SK-N-SH (cell line): ENCODE measurements around the gene NARS2. TPM values are rescaled to one million over a fixed set of nuclear protein-coding genes. Genes with fewer than 3 reads are reported as not detected.

Experiments
- CTCF ChIA-PET: fragments of 300-600, 350-600 bp; formaldehyde crosslinking; extraction: SDS; loops from one replicate; lab custom pipeline; 2021; lab: Yijun Ruan, JAX
- POLR2A ChIA-PET: fragments of 350-600 bp; sonication (Branson Sonifier 250); formaldehyde crosslinking; extraction: SDS; loops from one replicate; lab custom pipeline; 2020; ENCODE audit warnings: antibody characterized with exemption, inconsistent platforms; lab: Yijun Ruan, JAX
- DNase-seq: peaks from one replicate; pipeline ENCODE4 v3.0.0; 2012
- H2AFZ ChIP-seq: fragments of 200-600 bp; sonication (generic); 2 replicates; pipeline ENCODE4 v1.8.1; 2016; ENCODE audit warnings: antibody characterized with exemption, mild to moderate bottlenecking, low read depth
- H3F3A ChIP-seq: fragments of 200-600 bp; sonication (generic); replicated peaks from 2 replicates; pipeline ENCODE3; 2016; ENCODE audit warnings: antibody characterized with exemption, mild to moderate bottlenecking; ENCODE audit not compliant: insufficient read depth
- H3K27ac ChIP-seq, 2 experiments: fragments of 200-500 bp in 1 of 2; fragments of 200-600 bp in 1 of 2; sonication (Bioruptor generic) in 1 of 2; sonication (generic), shearing (Covaris generic) in 1 of 2; 2 replicates each; pipeline versions ENCODE4 v1.5.1 to v1.6.1; 2014 to 2016; ENCODE audit warnings: low read depth in 2 of 2, inconsistent platforms in 1 of 2, low read length in 1 of 2, mild to moderate bottlenecking in 1 of 2, mixed read lengths in 1 of 2
- H3K27me3 ChIP-seq: fragments of 200-600 bp; sonication (generic), shearing (Covaris generic); 2 replicates; pipeline ENCODE4 v1.6.1; 2016; ENCODE audit warnings: mixed run types; ENCODE audit not compliant: insufficient read depth
- H3K36me3 ChIP-seq, 2 experiments: fragments of 200-500 bp in 1 of 2; fragments of 200-600 bp in 1 of 2; sonication (Bioruptor generic) in 1 of 2; sonication (generic) in 1 of 2; replicated peaks in 1 of 2; 2 replicates each; pipeline versions ENCODE3 to v1.5.1; 2014 to 2016; ENCODE audit warnings: low read length in 1 of 2, mild to moderate bottlenecking in 1 of 2; ENCODE audit not compliant: insufficient read depth in 2 of 2, control insufficient read depth in 1 of 2
- H3K4me1 ChIP-seq, 2 experiments: fragments of 200-500 bp in 1 of 2; fragments of 200-600 bp in 1 of 2; sonication (Bioruptor generic) in 1 of 2; sonication (generic), shearing (Covaris generic) in 1 of 2; 2 replicates each; pipeline versions ENCODE4 v1.5.1 to v1.6.1; 2014 to 2016; ENCODE audit warnings: low read depth in 1 of 2, low read length in 1 of 2, mixed run types in 1 of 2; ENCODE audit not compliant: insufficient read depth in 2 of 2, control insufficient read depth in 1 of 2
- H3K4me2 ChIP-seq: fragments of 200-600 bp; sonication (generic), shearing (Covaris generic); 2 replicates; pipeline ENCODE4 v1.6.1; 2017; ENCODE audit warnings: mixed run types
- H3K4me3 ChIP-seq, 2 experiments: fragments of 200-500 bp in 1 of 2; fragments of 200-600 bp in 1 of 2; sonication (Bioruptor generic) in 1 of 2; sonication (generic), shearing (Covaris generic) in 1 of 2; 2 replicates each; pipeline versions ENCODE4 v1.5.1 to v1.8.1; 2014 to 2016; ENCODE audit warnings: low read depth in 2 of 2, inconsistent platforms in 1 of 2, low read length in 1 of 2, mild to moderate bottlenecking in 1 of 2, mixed read lengths in 1 of 2, moderate library complexity in 1 of 2
- H3K79me2 ChIP-seq: fragments of 200-600 bp; sonication (generic); 2 replicates; pipeline ENCODE4 v1.8.1; 2017; ENCODE audit warnings: mild to moderate bottlenecking; ENCODE audit not compliant: insufficient read depth
- H3K9ac ChIP-seq: fragments of 200-600 bp; sonication (generic); 2 replicates; pipeline ENCODE4 v1.6.1; 2017; ENCODE audit warnings: mixed run types
- H3K9me2 ChIP-seq: fragments of 200-600 bp; sonication (generic); 2 replicates; pipeline ENCODE4 v1.6.1; 2017; ENCODE audit warnings: mixed run types
- H3K9me3 ChIP-seq: fragments of 200-600 bp; sonication (generic); 2 replicates; pipeline ENCODE4 v1.6.1; 2017; ENCODE audit warnings: mixed run types, mild to moderate bottlenecking, moderate library complexity
- H4K20me1 ChIP-seq: fragments of 200-600 bp; sonication (generic); 2 replicates; pipeline ENCODE4 v1.6.1; 2017; ENCODE audit warnings: mild to moderate bottlenecking, mixed run types; ENCODE audit not compliant: insufficient read depth
- CHD2 ChIP-seq: fragments of 150-350 bp; IDR thresholded peaks from 2 replicates; pipeline ENCODE4 v1.6.1; 2018; ENCODE audit warnings: low read length; ENCODE audit not compliant: partially characterized antibody
- ELF1 ChIP-seq: IDR thresholded peaks from 2 replicates; pipeline ENCODE4 v1.4.0; 2012
- FOXM1 ChIP-seq: IDR thresholded peaks from 2 replicates; pipeline ENCODE4 v1.4.0; 2012; ENCODE audit warnings: low read depth, mild to moderate bottlenecking
- MEF2A ChIP-seq: IDR thresholded peaks from 2 replicates; pipeline ENCODE4 v1.4.0; 2012; ENCODE audit warnings: low read depth, borderline replicate concordance
- POLR2AphosphoS5 ChIP-seq: IDR thresholded peaks from 2 replicates; pipeline ENCODE4 v1.6.1; 2012; ENCODE audit warnings: low read depth, low read length
- RAD21 ChIP-seq: IDR thresholded peaks from 2 replicates; pipeline ENCODE4 v1.6.1; 2012; ENCODE audit warnings: mild to moderate bottlenecking, low read length
- RCOR1 ChIP-seq: fragments of 150-350 bp; IDR thresholded peaks from 2 replicates; pipeline ENCODE4 v1.6.1; 2017; ENCODE audit warnings: antibody characterized with exemption, low read length
- RXRA ChIP-seq: IDR thresholded peaks from 2 replicates; pipeline ENCODE4 v1.4.0; 2012; ENCODE audit warnings: low read depth, mild to moderate bottlenecking, borderline replicate concordance
- TCF12 ChIP-seq: IDR thresholded peaks from 2 replicates; pipeline ENCODE4 v1.4.0; 2012
- TEAD4 ChIP-seq: IDR thresholded peaks from 2 replicates; pipeline ENCODE4 v1.4.0; 2012; ENCODE audit warnings: mild to moderate bottlenecking, borderline replicate concordance; ENCODE audit not compliant: insufficient read depth
- YY1 ChIP-seq: IDR thresholded peaks from 2 replicates; pipeline ENCODE4 v1.4.0; 2012; ENCODE audit warnings: low read depth, mild to moderate bottlenecking
- WGBS: methylation state at CpG from one replicate; pipeline ENCODE4 v1.1.6; 2017; ENCODE audit warnings: low lambda C conversion rate; 5-methylcytosine and 5-hydroxymethylcytosine counted together
- polyA plus RNA-seq, 3 experiments: library from polyadenylated mRNA; depleted of rRNA; stranded (reverse); fragments of >200 nt; gene quantifications; 2 replicates each; pipeline ENCODE4 v1.2.3, GENCODE V29; 2012
- TF ChIP-seq, protein P1 (sequence below): IDR thresholded peaks from 2 replicates; pipeline ENCODE4; 2012
- TF ChIP-seq, protein P2 (sequence below): IDR thresholded peaks from 2 replicates; pipeline ENCODE4 v1.6.1; 2012; ENCODE audit warnings: mild to moderate bottlenecking, low read depth, low read length, moderate library complexity

NARS2 gene
- polyA plus RNA-seq, 1 of the 3 experiments (the other 2 are of a cell fraction): 8.9 TPM

DNA sequence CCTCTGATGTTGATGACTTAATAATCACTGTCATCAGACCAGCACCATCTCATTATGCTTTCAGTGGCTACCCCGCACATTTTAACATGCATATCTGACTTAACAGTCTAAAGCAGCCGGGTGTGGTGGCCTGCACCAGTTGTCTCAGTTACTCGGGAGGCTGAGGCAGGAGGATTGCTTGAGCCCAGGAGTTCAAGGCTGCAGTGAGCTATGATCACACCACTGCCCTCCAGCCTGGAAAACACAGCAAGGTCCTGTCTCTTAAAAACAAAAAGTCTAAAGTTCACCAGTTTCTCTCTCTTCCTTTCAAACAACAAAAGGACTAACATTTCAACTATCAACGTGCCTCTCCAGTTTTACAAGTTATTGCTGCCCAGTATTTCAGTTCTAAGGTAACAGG is 101.8 kb downstream of the NARS2 start:
- no peaks in the 10 kb centered on the region for H3K4me1 ChIP-seq
- TF ChIP-seq, protein P1, sequence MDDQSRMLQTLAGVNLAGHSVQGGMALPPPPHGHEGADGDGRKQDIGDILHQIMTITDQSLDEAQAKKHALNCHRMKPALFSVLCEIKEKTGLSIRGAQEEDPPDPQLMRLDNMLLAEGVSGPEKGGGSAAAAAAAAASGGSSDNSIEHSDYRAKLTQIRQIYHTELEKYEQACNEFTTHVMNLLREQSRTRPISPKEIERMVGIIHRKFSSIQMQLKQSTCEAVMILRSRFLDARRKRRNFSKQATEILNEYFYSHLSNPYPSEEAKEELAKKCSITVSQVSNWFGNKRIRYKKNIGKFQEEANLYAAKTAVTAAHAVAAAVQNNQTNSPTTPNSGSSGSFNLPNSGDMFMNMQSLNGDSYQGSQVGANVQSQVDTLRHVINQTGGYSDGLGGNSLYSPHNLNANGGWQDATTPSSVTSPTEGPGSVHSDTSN: no peak
- TF ChIP-seq TCF12: no peak
- TF ChIP-seq TEAD4: no peak
- TF ChIP-seq, protein P2, sequence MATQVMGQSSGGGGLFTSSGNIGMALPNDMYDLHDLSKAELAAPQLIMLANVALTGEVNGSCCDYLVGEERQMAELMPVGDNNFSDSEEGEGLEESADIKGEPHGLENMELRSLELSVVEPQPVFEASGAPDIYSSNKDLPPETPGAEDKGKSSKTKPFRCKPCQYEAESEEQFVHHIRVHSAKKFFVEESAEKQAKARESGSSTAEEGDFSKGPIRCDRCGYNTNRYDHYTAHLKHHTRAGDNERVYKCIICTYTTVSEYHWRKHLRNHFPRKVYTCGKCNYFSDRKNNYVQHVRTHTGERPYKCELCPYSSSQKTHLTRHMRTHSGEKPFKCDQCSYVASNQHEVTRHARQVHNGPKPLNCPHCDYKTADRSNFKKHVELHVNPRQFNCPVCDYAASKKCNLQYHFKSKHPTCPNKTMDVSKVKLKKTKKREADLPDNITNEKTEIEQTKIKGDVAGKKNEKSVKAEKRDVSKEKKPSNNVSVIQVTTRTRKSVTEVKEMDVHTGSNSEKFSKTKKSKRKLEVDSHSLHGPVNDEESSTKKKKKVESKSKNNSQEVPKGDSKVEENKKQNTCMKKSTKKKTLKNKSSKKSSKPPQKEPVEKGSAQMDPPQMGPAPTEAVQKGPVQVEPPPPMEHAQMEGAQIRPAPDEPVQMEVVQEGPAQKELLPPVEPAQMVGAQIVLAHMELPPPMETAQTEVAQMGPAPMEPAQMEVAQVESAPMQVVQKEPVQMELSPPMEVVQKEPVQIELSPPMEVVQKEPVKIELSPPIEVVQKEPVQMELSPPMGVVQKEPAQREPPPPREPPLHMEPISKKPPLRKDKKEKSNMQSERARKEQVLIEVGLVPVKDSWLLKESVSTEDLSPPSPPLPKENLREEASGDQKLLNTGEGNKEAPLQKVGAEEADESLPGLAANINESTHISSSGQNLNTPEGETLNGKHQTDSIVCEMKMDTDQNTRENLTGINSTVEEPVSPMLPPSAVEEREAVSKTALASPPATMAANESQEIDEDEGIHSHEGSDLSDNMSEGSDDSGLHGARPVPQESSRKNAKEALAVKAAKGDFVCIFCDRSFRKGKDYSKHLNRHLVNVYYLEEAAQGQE: no peak
- TF ChIP-seq, all 33 proteins: peak for 0
- WGBS: 95% methylated on average over 4 of the region's 4 CpGs
- Histone ChIP-seq H2AFZ (no peak overlapping the region), H3K27ac (no peak overlapping the region), H3K36me3 (peaks cover 0 to 5% of the 10 kb centered on the region in 2 experiments), H3K4me2 (no peak overlapping the region), H3K79me2 (no peaks in the 10 kb centered on the region), H3K9ac (no peak overlapping the region), H3K27me3 (no peaks in the 10 kb centered on the region), H3F3A (no peaks in the 10 kb centered on the region), H4K20me1 (no peaks in the 10 kb centered on the region), H3K9me3 (no peaks in the 10 kb centered on the region), H3K9me2 (no peaks in the 10 kb centered on the region), H3K4me3 (no peak overlapping the region)
- POLR2A ChIA-PET: no interaction called here
- DNase-seq: no peak
- CTCF ChIA-PET: no interaction called here

DNA sequence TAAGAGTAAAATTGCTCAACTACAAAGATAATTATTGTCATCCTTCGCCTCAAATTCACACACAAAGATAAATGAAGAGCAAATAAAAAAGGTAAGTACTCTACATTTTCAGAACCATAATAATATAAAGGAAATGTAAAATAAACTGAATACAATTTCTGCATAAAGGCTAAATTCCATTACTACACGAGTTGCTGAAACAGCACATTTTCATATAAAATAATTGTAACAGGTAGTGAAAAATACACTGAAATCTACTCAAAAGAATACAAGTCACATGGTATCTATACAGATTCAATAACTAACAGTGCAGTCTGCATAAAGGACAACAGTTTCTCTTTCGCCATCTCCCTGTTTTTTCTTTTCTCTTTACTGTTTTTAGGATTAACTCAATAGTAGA is 102.3 kb downstream of the NARS2 start:
- 91% methylated on average over 3 of the region's 3 CpGs for WGBS
- CTCF ChIA-PET: no interaction called here
- Histone ChIP-seq H3K79me2 (no peaks in the 10 kb centered on the region), H3K9me2 (no peaks in the 10 kb centered on the region), H3K27me3 (no peaks in the 10 kb centered on the region), H3K9ac (no peak overlapping the region), H3F3A (no peaks in the 10 kb centered on the region), H3K36me3 (peaks cover 0 to 5% of the 10 kb centered on the region in 2 experiments), H2AFZ (no peak overlapping the region), H3K9me3 (no peaks in the 10 kb centered on the region), H3K4me2 (no peak overlapping the region), H4K20me1 (no peaks in the 10 kb centered on the region), H3K4me1 (no peaks in the 10 kb centered on the region), H3K27ac (no peak overlapping the region), H3K4me3 (no peak overlapping the region)
- no peak for DNase-seq
- no peak for TF ChIP-seq RAD21
- no peak for TF ChIP-seq CHD2
- TF ChIP-seq MEF2A: no peak
- TF ChIP-seq FOXM1: no peak
- TF ChIP-seq POLR2AphosphoS5: no peak
- TF ChIP-seq ELF1: no peak
- TF ChIP-seq RXRA: no peak
- TF ChIP-seq RCOR1: no peak
- no peak for TF ChIP-seq YY1
- POLR2A ChIA-PET: no interaction called here
